Stimulated activated CD4-positive, alpha-beta T cell treated with anti-CD3 and anti-CD28 coated beads, Interleukin-1b, Interleukin-23, amount 100 ng/mL, for 24 hours (primary cell): ENCODE measurements around the gene GARNL3.

Experiments used
- DNase-seq, 4 experiments: peaks; one replicate each; pipeline ENCODE4 v3.0.0-alpha.2; 2020; ENCODE audit warnings: low read depth in 4 of 4, low spot score in 1 of 4

The GARNL3 gene

DNA sequence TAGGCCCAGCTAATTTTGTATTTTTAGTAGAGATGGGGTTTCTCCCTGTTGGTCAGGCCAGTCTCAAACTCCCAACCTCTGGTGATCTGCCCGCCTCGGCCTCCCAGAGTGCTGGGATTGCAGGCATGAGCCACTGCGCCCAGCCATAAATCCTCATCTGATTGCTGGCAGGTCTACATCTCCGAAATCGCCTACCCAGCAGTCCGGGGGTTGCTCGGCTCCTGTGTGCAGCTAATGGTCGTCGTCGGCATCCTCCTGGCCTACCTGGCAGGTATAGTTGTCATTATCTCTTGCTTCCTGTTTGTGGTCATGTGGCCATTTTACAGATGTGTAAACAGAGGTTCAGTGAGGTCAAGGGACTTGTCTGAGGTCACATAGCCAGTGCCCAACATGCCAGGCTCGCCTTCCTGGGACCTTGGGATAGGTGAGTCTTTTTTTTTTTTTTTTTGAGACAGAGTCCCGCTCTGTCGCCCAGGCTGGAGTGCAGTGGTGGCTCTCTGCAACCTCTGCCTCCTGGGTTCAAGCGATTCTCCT is 135.2 kb downstream of the GARNL3 start:
- DNase-seq, result no peak

DNA sequence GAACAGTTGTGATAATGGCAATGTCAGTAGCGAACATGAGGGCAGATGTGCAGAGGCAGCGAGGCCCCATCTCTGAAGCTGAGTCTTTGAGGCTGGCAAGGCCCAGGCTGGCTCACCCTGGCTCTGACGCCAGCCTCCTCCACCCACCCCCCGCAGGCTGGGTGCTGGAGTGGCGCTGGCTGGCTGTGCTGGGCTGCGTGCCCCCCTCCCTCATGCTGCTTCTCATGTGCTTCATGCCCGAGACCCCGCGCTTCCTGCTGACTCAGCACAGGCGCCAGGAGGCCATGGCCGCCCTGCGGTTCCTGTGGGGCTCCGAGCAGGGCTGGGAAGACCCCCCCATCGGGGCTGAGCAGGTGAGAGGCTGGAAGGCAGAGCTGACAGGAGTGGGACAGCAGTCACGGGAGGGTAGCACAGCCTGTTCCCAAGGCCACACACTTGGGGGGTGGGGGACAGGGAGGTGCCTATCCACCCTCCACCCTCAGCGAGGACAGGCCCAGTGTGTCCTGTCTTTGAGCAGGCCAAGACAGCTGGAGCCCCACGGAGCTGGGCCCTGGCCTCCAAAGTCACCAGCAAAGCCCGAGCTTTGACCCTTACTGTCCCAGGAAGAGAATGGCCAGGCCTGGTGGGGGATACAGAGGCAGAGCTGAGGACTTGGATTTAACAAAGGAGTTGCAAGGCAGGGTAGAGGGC is 138.0 kb downstream of the GARNL3 start:
- no peak for DNase-seq

DNA sequence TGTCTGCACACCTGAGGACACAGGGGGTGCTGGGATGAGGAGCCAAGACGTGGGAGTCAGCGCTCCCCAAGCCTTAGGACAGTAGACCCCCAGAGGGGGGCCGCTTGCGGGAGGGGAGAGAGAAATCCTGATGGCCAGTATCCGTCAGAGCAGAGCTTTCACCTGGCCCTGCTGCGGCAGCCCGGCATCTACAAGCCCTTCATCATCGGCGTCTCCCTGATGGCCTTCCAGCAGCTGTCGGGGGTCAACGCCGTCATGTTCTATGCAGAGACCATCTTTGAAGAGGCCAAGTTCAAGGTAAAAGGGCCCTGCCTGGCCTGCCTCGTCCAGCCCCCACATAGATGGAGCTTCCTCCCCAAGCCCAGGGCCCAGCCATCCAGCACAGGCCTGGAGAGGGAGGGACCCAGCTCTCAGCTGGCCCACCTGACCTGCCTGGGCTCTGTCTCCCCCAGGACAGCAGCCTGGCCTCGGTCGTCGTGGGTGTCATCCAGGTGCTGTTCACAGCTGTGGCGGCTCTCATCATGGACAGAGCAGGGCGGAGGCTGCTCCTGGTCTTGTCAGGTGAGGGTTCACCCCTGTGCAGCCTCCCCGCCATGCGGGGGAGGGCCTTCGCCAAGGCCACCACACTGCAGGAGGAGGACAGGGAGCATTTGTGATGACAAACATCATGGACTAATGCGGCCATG is 139.1 kb downstream of the GARNL3 start:
- no peak for DNase-seq

DNA sequence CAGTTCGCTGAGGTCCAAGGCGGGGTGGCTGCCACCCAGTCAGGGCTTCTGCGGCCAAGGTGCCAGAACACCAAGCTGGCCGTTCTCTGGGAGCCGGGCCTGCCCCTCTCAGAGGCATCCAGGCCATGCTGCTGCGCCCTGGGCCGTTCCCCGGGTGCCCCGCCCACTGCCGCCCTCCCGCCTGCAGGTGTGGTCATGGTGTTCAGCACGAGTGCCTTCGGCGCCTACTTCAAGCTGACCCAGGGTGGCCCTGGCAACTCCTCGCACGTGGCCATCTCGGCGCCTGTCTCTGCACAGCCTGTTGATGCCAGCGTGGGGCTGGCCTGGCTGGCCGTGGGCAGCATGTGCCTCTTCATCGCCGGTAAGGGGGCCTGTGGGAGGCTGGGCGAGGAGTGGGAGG is 140.1 kb downstream of the GARNL3 start:
- no peak for DNase-seq

DNA sequence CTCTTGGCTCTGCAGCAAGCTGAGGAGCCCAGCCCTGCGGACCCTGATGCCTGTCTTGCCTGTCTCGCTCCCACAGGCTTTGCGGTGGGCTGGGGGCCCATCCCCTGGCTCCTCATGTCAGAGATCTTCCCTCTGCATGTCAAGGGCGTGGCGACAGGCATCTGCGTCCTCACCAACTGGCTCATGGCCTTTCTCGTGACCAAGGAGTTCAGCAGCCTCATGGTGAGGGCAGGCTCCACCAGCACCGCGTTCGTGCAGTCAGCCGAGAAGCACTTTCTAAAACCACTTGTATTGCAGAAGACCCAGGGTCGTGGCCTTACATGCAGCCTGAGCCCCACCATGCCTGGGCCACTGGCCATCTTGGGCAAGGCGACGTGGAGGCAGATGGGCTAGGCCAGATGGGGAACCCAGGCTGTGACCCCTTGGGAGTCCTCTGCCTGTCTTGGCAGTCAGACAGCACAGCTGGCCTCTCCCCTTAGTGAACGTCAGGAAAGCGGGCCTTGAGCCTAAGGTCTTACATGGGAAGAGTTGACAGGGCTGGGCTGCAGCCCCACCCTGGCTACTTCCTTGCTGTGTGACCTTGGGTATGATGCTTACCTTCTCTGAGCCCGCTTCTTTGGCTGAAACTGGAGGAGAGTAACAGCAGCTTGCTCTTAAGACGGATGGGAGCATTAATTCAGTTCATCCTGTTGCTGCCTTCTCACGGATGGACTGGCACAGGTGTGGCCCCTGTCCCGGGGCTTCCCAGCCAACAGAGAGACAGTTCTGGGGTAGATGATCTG is 141.0 kb downstream of the GARNL3 start:
- no peak for DNase-seq

DNA sequence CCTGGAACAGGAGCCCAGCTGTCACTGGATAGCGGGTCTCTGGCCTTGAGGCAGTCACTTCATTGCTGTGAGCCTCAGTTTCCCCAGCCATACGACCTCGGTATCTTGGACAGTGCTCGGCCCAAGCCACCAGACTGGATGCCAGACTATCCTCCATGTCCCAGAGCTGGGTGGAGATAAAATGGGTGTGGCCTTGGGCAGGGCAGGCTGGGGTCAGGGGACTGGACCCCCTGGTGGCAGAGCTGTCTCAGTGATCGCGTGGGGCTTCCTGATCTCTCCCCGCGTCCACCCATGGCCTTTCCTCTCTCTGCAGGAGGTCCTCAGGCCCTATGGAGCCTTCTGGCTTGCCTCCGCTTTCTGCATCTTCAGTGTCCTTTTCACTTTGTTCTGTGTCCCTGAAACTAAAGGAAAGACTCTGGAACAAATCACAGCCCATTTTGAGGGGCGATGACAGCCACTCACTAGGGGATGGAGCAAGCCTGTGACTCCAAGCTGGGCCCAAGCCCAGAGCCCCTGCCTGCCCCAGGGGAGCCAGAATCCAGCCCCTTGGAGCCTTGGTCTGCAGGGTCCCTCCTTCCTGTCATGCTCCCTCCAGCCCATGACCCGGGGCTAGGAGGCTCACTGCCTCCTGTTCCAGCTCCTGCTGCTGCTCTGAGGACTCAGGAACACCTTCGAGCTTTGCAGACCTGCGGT is 142.4 kb downstream of the GARNL3 start:
- no peak for DNase-seq

DNA sequence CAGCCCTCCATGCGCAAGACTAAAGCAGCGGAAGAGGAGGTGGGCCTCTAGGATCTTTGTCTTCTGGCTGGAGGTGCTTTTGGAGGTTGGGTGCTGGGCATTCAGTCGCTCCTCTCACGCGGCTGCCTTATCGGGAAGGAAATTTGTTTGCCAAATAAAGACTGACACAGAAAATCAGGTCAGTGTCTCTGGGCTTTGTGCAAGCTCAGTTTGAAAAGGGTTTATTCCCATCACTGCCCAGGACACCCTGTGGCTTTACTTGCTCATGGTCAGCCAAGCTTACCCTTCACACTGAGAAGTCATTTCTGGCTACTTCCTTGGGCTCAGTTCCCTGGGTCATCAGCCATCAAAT is 142.9 kb downstream of the GARNL3 start:
- no peak for DNase-seq

DNA sequence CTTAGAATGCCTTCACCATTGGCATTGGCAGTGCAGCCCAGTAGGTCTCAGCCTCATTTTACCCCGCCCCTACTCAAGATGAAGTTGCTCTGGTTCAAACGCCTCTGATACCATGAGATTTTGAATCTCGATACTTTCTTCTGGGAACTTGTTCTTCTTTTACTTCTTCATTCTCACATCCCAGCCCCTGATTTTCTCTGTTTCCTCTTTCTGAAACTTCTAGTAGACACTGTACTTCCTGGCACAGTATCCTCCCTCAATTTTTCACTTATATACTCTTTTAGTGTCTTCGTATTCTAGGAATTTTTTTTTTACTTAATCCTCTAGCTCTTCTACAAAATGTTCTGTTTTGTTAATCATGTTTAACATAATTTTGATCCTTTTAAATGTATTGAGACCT is 146.5 kb downstream of the GARNL3 start:
- no peak for DNase-seq

DNA sequence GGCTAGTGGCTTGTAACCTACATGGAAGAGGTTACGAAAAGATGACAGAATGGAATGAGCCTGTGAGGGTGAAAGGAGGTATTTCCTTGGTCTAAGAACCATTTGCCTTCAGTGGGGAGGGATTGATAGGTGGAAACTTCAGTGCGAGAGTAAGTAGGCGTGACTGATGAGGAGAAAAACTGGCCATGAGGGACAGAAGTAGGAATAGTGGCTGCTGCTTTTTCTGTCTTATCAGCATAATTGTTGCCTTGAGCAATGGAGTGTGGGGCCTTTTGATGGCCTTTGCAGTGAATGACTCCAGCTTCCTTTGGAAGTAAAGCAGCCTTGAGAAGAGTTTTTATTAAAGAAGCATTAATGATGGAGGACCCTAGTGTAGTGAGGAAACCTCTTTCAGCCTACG is 150.6 kb downstream of the GARNL3 start:
- DNase-seq, result no peak

DNA sequence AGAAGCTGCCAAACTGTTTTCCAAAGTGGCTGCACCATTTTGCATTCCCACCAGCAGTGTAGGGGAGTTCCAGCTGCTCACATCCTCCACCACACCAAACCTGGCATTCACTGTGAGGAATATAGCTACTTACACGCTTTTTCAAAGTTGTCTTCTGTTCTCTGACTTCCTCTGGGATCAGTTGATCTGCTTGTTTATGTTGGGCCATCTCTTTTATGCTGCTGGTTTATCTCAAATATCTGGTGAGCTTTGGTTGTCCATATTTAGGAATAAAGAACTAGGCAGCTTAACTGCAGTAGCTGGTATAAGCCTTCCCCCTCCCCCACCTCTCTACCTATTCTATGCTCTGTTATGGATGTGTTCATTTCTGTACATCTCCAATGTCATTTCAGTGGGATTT is 151.1 kb downstream of the GARNL3 start:
- DNase-seq, result no peak

DNA sequence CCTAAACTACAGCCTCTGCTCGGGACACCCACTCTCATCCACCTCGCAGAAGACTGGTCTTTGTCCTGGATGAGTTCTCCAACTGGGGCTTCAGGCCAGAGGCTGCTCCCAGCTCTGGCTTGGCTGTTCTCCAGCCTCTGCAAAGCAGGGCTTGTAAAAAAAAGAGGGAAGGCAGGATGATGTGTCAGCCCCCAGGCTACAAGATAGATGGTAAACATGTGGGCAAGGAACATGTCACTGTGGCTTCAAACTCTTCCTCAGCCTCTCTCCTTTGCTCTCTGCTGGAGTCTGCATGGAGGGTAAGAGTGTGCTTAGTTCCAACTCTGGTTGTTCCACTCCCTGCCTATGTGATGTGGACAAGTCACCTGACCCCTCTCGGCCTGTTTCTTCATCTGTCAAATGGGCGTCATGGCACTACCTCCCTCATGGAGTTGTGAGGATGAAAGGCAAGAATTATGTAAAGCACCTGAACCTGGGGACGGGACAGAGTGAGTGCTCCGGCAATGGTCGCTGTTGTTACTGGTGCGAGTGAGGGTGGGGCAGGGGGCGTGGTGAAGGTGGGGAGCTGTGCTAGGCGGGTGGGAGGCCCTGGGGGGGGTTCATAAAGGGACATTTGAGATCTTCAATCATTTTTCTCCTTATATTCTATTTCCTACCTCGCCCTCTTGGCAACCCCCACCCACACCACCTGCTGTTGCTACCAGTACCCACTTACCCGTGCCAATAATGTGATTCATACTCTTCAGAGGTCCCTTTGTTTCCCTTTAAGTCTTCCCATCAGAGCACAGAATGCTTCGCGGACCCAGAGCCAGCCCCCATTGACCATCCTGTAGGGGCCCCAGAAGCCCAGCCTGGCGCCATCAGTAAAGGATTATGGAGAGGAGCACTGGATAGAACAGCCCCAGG is 152.8 kb downstream of the GARNL3 start:
- DNase-seq, result no peak

DNA sequence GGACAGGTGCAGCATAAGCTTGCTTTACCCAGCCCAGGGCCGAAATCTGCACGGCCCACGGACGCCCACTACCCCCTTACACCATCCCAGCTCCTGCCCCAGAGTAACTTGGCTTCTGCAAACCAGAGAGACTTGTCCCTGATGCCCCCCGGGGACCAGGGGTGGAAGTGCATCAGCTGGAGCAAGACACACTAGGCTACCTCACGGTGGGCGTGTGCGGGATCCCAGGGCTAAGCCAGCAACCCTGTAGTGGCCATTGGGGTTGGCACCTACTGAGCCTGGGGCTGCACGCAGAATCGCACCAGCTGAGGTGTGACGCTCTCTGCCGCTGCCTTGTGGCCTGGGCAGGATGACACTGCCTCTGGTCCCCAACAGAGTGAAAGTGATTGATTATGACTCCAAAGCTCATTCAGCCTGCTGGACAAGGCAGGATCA is 153.5 kb downstream of the GARNL3 start:
- DNase-seq, result peak in 1 of 4 experiments; percentile 39

DNA sequence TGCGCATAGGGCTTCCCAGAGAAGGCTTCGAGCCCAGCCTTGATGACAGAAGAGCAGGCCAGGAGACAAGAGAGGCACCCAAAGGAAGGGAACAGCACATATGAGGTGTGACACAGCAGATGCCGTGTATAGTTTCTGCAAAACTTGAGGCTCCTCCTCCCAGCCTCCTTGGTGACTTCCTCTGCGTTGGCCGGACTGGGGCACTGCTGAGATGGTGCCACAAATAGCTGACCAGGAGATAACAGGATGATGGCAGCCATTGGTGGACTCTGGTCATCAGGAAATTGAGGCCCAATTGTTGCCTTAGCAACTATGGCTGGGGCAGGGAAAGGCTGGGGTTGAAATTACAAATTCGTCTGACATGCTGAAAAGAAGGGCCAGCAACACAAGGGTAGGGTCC is 154.8 kb downstream of the GARNL3 start:
- no peak for DNase-seq

DNA sequence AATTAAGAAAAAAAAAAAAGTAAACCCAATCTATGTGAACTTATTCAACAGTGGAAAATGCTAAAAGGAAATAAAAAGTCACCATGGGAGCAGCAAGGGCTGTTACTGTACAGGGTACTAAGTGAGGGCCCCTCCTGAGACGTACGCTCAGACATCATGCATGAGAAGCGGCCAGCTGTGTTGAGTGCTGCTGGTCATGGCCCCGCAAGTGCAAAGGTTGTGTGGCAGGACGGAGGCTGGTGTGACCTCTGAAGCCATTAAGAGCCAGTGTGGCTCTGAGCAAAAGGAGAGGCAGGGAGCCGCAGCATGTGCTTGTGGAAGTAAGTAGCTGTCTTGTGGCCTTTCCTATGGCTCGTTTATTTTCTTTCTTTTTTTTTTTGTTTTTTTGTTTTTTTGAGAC is 156.5 kb downstream of the GARNL3 start:
- no peak for DNase-seq

DNA sequence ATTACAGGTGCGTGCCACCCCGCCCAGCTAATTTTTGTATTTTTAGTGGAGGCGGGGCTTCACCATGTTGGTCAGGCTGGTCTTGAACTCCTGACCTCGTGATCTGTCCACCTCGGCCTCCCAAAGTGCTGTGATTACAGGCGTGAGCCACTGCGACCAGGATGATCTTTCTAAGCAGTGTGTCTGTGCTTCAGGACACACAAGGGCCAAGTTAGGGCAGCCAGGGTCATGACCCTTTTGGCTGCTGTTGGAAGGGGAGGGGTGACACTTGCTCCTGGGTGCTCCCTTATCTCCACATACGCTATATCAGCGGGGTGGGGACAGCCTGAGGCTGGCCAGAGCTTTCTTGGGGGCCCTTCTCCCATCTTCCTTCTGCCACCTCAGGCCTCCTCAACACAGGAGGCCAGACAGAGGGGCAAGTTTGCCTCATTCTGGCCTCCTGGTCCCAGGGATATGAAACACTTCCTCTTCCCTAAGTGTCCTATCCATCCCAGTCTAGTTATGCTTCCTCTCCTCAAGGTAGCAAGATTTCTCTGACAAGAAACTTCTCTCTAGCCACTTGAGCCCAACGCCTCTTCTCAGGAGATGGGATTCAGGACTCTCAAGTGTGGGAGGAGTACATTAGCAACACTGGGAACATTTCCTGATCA is 157.7 kb downstream of the GARNL3 start:
- DNase-seq, result no peak

DNA sequence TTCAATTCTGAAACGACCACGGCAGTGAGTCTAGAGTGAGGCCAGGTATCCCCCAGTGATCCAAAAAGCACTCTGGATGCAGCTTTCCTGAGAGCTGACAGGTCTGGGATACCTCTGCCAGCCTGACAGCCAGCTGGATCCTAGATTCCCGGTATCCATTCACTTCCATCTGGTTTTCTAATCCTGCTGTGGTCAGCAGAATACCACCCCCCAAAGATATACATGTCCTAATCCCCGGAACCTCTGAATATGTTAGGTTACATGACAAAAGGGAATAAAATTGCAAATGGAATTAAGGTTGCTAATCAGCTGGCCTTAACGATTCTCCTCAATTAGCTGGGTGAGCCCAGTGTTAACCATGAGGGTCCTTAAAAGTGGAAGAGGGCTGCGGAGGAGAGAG is 158.2 kb downstream of the GARNL3 start:
- no peak for DNase-seq

DNA sequence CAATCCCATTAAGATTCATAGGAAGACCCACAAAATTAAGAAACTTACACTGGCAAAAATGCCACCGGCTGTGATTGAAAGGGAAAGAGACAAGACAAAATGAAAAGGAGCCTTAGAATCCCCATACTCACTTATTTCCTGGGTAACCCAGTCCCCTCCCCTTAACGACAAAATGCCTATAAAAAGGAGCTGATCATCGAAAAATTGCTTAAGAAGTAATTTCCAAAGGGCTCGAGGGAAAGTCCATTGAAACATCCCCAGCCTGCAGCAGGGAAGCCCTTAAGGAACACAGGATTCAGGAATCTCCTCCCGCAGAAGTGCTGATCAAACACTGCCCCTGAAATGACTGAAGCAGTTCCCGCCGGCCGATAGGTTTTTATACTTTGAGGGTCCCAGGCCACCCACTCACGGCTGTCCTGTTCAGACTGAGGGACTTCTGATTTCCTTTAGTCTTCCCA is 158.9 kb downstream of the GARNL3 start:
- DNase-seq, result no peak

DNA sequence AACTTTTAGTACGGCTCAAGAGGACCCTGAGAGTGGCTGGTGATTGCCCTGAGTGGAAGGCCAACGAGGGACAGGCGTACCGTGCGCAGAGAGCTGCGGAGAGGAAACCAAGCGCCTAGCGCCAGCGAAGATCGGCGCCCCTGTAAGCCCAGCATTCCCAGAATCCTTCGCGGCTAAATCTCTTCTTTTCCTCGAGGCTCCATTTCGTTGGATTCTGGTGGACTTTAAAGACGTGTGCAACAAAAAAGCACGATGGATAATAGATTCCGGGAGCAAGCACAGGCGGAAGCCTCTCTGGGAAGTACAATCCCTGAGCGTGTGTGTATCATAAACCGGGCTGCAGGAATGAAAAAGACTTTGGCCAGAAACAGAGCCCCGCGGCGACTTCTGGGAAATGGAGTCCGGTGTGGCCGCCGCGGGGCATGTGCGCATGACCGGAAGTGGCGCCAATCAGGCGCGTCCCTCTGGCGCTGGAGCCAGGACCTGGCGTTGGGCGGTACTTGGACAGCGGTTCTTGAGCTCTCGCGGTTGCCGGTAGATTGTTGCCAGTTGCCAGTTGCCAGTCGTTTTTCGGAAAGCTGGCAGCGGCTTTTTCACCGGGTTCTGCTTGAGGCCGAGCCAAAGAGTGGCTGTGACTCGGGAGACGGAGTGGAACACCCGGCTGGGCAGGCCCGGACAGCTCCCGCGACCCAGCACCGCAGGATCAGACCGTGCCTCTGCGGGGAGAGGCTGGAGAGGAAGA is 159.5 kb downstream of the GARNL3 start, which contains the start of gene ZNF79:
ZNF79 (plus strand) TSS at position 449 of the 742 bp plus-strand sequence. CDS start 406 bp downstream, outside the sequence.
- DNase-seq, result peak; percentile 68 to 87 (median 86)

DNA sequence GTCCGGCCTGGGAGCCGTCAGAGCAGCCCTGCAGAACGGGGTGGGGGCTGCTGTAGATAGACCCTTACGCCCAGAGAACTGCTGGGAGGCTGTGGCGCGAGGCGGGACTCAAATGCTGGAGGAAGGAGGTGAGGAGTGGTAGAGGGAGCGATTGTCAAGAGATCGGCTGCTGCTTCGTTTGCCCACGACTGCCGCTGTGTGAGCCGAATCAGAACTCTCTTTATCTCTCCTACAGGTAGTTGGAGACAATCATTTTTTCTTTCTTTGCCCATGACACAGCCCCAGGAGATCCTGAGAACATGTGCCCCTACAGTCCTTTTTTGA is 160.1 kb downstream of the GARNL3 start:
- no peak for DNase-seq
